Measurements from ENCODE around the gene PACSIN3. TPM values are rescaled to one million over a fixed set of nuclear protein-coding genes. Genes with fewer than 3 reads are reported as not detected.
"Not testable (repeated sequence)": the region's sequence is repeated elsewhere in the genome, so short reads cannot be mapped to it uniquely, and the experiment has no call there.

The PACSIN3 gene
- total RNA-seq, 1 donor: 12.7 TPM

GRCh38 chr11:47201015-47201414 lies 14.8 kb upstream of the PACSIN3 start:
- DNase-seq (ENCODE audit: insufficient read length, low spot score, missing footprints): no peak
- H3K79me2 ChIP-seq (ENCODE audit: insufficient read depth, low read length): no peaks in the 10 kb centered on the region
- TF ChIP-seq CTCF (IDR thresholded peaks at IDR 0.05; ENCODE audit: extremely low read depth, low read depth, low read length): no peak
- no peak overlapping the region for H3K4me3 ChIP-seq (ENCODE audit: insufficient read depth, low read length)
- H4K20me1 ChIP-seq (ENCODE audit: insufficient read depth, low read length): no peaks in the 10 kb centered on the region
- no peak overlapping the region for H3K27ac ChIP-seq (ENCODE audit: low read depth, low read length)
- H3K36me3 ChIP-seq (ENCODE audit: insufficient read depth, low read length): no peaks in the 10 kb centered on the region
- peaks cover 17% of the 10 kb centered on the region for H3K4me1 ChIP-seq (ENCODE audit: insufficient read depth, low read length)
- H2AFZ ChIP-seq (ENCODE audit: low read length): no peak overlapping the region
- no peak overlapping the region for H3K4me2 ChIP-seq (ENCODE audit: insufficient read depth, low read length)
- H3K27me3 ChIP-seq (ENCODE audit: insufficient read depth, low read length): peaks cover 4% of the 10 kb centered on the region
- H3K9me3 ChIP-seq (ENCODE audit: low read depth, low read length): no peaks in the 10 kb centered on the region

GRCh38 chr11:47198161-47198560 lies 11.9 kb upstream of the PACSIN3 start:
- not testable (repeated sequence) for H4K20me1 ChIP-seq (ENCODE audit: insufficient read depth, low read length); H3K4me3 ChIP-seq (ENCODE audit: insufficient read depth, low read length); H2AFZ ChIP-seq (ENCODE audit: low read length); H3K27me3 ChIP-seq (ENCODE audit: insufficient read depth, low read length); H3K79me2 ChIP-seq (ENCODE audit: insufficient read depth, low read length); H3K9me3 ChIP-seq (ENCODE audit: low read depth, low read length); H3K27ac ChIP-seq (ENCODE audit: low read depth, low read length); H3K4me1 ChIP-seq (ENCODE audit: insufficient read depth, low read length); DNase-seq (ENCODE audit: insufficient read length, low spot score, missing footprints); H3K4me2 ChIP-seq (ENCODE audit: insufficient read depth, low read length); H3K36me3 ChIP-seq (ENCODE audit: insufficient read depth, low read length)

- Histone ChIP-seq H4K20me1 (ENCODE audit: insufficient read depth, low read length) (no peaks in the 10 kb centered on the region), H3K79me2 (ENCODE audit: insufficient read depth, low read length) (no peaks in the 10 kb centered on the region), H3K27ac (ENCODE audit: low read depth, low read length) (no peak overlapping the region), H3K9me3 (ENCODE audit: low read depth, low read length) (no peaks in the 10 kb centered on the region), H3K27me3 (ENCODE audit: insufficient read depth, low read length) (no peaks in the 10 kb centered on the region), H3K4me3 (ENCODE audit: insufficient read depth, low read length) (no peak overlapping the region), H3K4me1 (ENCODE audit: insufficient read depth, low read length) (peaks cover 19% of the 10 kb centered on the region), H2AFZ (ENCODE audit: low read length) (no peak overlapping the region), H3K4me2 (ENCODE audit: insufficient read depth, low read length) (no peak overlapping the region), H3K36me3 (ENCODE audit: insufficient read depth, low read length) (no peaks in the 10 kb centered on the region)
- no peak for DNase-seq (ENCODE audit: insufficient read length, low spot score, missing footprints)
- TF ChIP-seq CTCF (IDR thresholded peaks at IDR 0.05; ENCODE audit: extremely low read depth, low read depth, low read length): no peak
Measured at GRCh38 chr11:47192111-47192510, 5.9 kb upstream of the PACSIN3 start.

DNA sequence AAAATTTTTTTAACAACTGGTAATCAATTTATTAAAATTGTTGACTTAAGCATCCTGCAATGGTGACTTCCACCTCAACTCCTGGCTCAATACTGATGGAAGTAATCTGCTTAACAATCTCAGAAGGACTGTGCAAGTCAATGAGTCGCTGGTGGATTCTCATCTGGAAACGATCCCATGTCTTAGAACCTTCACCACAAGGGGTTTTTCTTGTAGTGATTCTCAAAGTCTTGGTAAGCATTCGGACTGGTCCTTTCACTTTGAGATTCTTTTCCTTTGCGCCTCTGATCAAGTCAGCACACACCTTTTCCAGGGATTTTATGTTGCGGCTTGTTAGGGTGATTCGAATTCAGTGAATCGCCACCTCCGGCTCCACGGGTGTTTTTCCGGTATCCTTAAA lies 4.9 kb upstream of the PACSIN3 start:
- not testable (repeated sequence) for H3K9me3 ChIP-seq (ENCODE audit: low read depth, low read length); H4K20me1 ChIP-seq (ENCODE audit: insufficient read depth, low read length); H3K79me2 ChIP-seq (ENCODE audit: insufficient read depth, low read length); H3K27me3 ChIP-seq (ENCODE audit: insufficient read depth, low read length); H3K4me3 ChIP-seq (ENCODE audit: insufficient read depth, low read length); H3K27ac ChIP-seq (ENCODE audit: low read depth, low read length); H3K4me2 ChIP-seq (ENCODE audit: insufficient read depth, low read length); H2AFZ ChIP-seq (ENCODE audit: low read length); DNase-seq (ENCODE audit: insufficient read length, low spot score, missing footprints); H3K36me3 ChIP-seq (ENCODE audit: insufficient read depth, low read length)
- H3K4me1 ChIP-seq (ENCODE audit: insufficient read depth, low read length): peaks cover 27% of the 10 kb centered on the region

- peak overlapping the region; percentile 41 for H3K4me2 ChIP-seq (ENCODE audit: insufficient read depth, low read length)
- no peaks in the 10 kb centered on the region for H3K9me3 ChIP-seq (ENCODE audit: low read depth, low read length)
- H3K79me2 ChIP-seq (ENCODE audit: insufficient read depth, low read length): no peaks in the 10 kb centered on the region
- peak overlapping the region; percentile 30 for H3K27ac ChIP-seq (ENCODE audit: low read depth, low read length)
- no peak overlapping the region for H2AFZ ChIP-seq (ENCODE audit: low read length)
- TF ChIP-seq CTCF (IDR thresholded peaks at IDR 0.05; ENCODE audit: extremely low read depth, low read depth, low read length): no peak
- no peaks in the 10 kb centered on the region for H3K36me3 ChIP-seq (ENCODE audit: insufficient read depth, low read length)
- no peaks in the 10 kb centered on the region for H4K20me1 ChIP-seq (ENCODE audit: insufficient read depth, low read length)
- DNase-seq (ENCODE audit: insufficient read length, low spot score, missing footprints): peak; percentile 92
- H3K4me1 ChIP-seq (ENCODE audit: insufficient read depth, low read length): peaks cover 31% of the 10 kb centered on the region
- H3K27me3 ChIP-seq (ENCODE audit: insufficient read depth, low read length): no peaks in the 10 kb centered on the region
- no peak overlapping the region for H3K4me3 ChIP-seq (ENCODE audit: insufficient read depth, low read length)
Measured at GRCh38 chr11:47189100-47189834, 3.0 kb upstream of the PACSIN3 start.
